Activated B cell treated with CpG ODN at 0.5 μM for 24 hours (primary cell): ENCODE results near the gene GSPT1. TPM values are rescaled to one million over a fixed set of nuclear protein-coding genes. Genes with fewer than 3 reads are reported as not detected.

Experiments used
- ATAC-seq: fragments of 200-7000 bp; cut with Tn5 transposase; one replicate; pipeline ENCODE4 v1.10.0; 2021; ENCODE audit warnings: low read depth, mild to moderate bottlenecking, moderate library complexity
- CTCF ChIA-PET: fragments of 350-600 bp; sonication (Branson Sonifier 250); formaldehyde crosslinking; loops from one replicate; lab custom pipeline; 2021; ENCODE audit warnings: antibody characterized with exemption; lab: Charles Lee
- POLR2A ChIA-PET: fragments of 350-600 bp; sonication (Branson Sonifier 250); formaldehyde crosslinking; loops from one replicate; lab custom pipeline; 2021; ENCODE audit warnings: antibody characterized with exemption; lab: Charles Lee
- DNase-seq: peaks from one replicate; pipeline ENCODE4 v3.0.0; 2022
- H3K27ac Mint-ChIP-seq: one replicate; pipeline ENCODE4 v1.8.0; 2020; ENCODE audit warnings: mixed read lengths
- H3K27me3 Mint-ChIP-seq: one replicate; pipeline ENCODE4 v1.8.0; 2021; ENCODE audit warnings: mixed read lengths
- H3K36me3 Mint-ChIP-seq: one replicate; pipeline ENCODE4 v1.8.0; 2021; ENCODE audit warnings: low read depth, mixed read lengths
- H3K4me1 Mint-ChIP-seq: one replicate; pipeline ENCODE4 v1.8.0; 2021; ENCODE audit warnings: mixed read lengths
- H3K4me3 Mint-ChIP-seq: one replicate; pipeline ENCODE4 v1.8.0; 2020; ENCODE audit warnings: mild to moderate bottlenecking, mixed read lengths
- H3K9me3 Mint-ChIP-seq: one replicate; pipeline ENCODE4 v1.8.0; 2020; ENCODE audit warnings: mixed read lengths
- intact Hi-C: fragments of 100-400 bp; cut with micrococcal nuclease; formaldehyde crosslinking; loops from one replicate; pipeline ENCODE4 v1.15.1; 2024
- total RNA-seq: library from RNA; stranded (reverse); gene quantifications from 2 replicates; pipeline ENCODE4 v1.2.3, GENCODE V29; 2022
- TF ChIP-seq, protein P1 (sequence below): fragments of 200-600 bp; IDR thresholded peaks from one replicate; pipeline ENCODE4 v1.8.0; 2022; ENCODE audit warnings: antibody characterized with exemption, mild to moderate bottlenecking

GSPT1 gene
- total RNA-seq, 1 donor from 2014 or later: 101 TPM

- CTCF ChIA-PET: no interaction called here
These were observed 31.7 kb downstream of the GSPT1 start for GRCh38 chr16:11884035-11884434.

DNA sequence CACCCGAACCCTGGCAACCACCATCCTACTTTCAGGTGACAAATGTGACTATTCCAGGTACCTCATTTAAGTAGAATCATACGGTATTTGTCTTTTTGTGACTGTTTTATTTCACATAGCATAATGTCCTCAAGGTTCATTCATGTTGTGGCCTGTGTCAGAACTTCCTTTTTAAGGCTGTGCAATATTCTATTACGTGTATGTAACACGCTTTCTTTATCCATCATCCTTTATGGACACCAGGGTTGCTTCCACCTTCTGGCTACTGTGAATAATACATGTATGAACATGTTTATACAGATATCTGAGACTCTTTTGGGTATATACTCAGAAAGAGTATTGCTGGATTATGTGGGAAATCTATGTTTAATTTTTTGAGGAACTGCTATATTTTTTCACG, 35.7 kb downstream of the GSPT1 start:
- TF ChIP-seq, protein P1, sequence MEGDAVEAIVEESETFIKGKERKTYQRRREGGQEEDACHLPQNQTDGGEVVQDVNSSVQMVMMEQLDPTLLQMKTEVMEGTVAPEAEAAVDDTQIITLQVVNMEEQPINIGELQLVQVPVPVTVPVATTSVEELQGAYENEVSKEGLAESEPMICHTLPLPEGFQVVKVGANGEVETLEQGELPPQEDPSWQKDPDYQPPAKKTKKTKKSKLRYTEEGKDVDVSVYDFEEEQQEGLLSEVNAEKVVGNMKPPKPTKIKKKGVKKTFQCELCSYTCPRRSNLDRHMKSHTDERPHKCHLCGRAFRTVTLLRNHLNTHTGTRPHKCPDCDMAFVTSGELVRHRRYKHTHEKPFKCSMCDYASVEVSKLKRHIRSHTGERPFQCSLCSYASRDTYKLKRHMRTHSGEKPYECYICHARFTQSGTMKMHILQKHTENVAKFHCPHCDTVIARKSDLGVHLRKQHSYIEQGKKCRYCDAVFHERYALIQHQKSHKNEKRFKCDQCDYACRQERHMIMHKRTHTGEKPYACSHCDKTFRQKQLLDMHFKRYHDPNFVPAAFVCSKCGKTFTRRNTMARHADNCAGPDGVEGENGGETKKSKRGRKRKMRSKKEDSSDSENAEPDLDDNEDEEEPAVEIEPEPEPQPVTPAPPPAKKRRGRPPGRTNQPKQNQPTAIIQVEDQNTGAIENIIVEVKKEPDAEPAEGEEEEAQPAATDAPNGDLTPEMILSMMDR: no peak
- Mint-ChIP-seq H3K4me1 (no peaks in the 10 kb centered on the region), H3K27me3 (no peaks in the 10 kb centered on the region), H3K27ac (no peak overlapping the region), H3K36me3 (peaks cover 75% of the 10 kb centered on the region), H3K4me3 (no peak overlapping the region), H3K9me3 (no peaks in the 10 kb centered on the region)
- DNase-seq (no peak), ATAC-seq (no peak)
- intact Hi-C loops: no loop called here
- CTCF ChIA-PET: interaction anchor here (0.6 kb wide), 1 partner anchor 12 kb away, joined by 3 read pairs; no protein-coding TSS in a partner anchor
- POLR2A ChIA-PET: no interaction called here

More at GRCh38 chr16:11884035-11884434, 31.7 kb downstream of the GSPT1 start:
- Mint-ChIP-seq H3K9me3 (no peaks in the 10 kb centered on the region), H3K4me3 (no peak overlapping the region), H3K27me3 (no peaks in the 10 kb centered on the region), H3K36me3 (peaks cover 81% of the 10 kb centered on the region), H3K27ac (no peak overlapping the region), H3K4me1 (no peaks in the 10 kb centered on the region)
- POLR2A ChIA-PET: interaction anchor here (0.6 kb wide), 1 partner anchor 18 kb away, joined by 4 read pairs; no protein-coding TSS in a partner anchor
- DNase-seq: no peak
- intact Hi-C loops: no loop called here
- TF ChIP-seq, protein P1: no peak
- ATAC-seq: no peak

DNA sequence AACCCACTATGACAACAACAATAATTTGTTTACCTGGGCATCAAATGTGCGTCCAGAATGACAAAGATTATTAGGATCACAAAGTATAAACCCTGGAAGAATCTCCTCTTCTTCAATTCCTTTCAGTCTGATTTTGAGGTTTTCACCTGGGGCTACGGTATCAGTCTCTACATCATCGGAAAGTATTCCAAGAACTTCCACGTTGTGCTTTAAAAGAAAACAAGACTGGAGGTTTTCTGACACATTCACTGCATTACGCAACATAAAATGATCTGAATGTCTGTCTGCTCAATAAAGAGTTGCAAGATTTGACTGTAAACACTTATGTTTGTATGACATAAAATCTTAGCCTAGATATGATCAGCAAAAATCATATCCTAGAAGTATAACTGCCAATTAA, 38.4 kb downstream of the GSPT1 start:
- ATAC-seq (no peak), DNase-seq (no peak)
- CTCF ChIA-PET: no interaction called here
- Mint-ChIP-seq H3K4me1 (no peaks in the 10 kb centered on the region), H3K27me3 (no peaks in the 10 kb centered on the region), H3K9me3 (no peaks in the 10 kb centered on the region), H3K4me3 (no peak overlapping the region), H3K36me3 (peaks cover 75% of the 10 kb centered on the region), H3K27ac (no peak overlapping the region)
- POLR2A ChIA-PET: no interaction called here
- intact Hi-C loops: no loop called here
- TF ChIP-seq, protein P1: no peak

DNA sequence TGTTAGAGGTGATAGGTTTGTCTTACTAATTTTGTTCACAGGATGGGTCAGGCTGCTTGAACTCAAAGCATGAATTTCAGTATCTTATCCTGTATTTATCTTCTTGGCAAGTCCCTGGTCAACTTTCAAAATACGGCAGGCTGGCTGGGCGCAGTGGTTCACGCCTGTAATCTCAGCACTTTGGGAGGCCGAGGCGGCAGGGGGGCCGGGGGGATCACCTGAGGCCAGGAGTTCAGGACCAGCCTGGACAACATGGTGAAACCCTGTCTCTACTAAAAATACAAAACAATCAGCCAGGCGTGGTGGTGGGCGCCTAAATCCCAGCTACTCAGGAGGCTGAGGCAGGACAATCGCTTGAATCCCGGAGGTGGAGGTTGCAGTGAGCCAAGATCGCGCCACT, 39.5 kb downstream of the GSPT1 start:
- Mint-ChIP-seq H3K9me3 (no peaks in the 10 kb centered on the region), H3K4me3 (no peak overlapping the region), H3K27ac (no peak overlapping the region), H3K27me3 (no peaks in the 10 kb centered on the region), H3K4me1 (no peaks in the 10 kb centered on the region), H3K36me3 (peaks cover 73% of the 10 kb centered on the region)
- ATAC-seq: no peak
- intact Hi-C loops: no loop called here
- CTCF ChIA-PET: no interaction called here
- no peak for DNase-seq
- POLR2A ChIA-PET: no interaction called here
- TF ChIP-seq, protein P1: no peak

DNA sequence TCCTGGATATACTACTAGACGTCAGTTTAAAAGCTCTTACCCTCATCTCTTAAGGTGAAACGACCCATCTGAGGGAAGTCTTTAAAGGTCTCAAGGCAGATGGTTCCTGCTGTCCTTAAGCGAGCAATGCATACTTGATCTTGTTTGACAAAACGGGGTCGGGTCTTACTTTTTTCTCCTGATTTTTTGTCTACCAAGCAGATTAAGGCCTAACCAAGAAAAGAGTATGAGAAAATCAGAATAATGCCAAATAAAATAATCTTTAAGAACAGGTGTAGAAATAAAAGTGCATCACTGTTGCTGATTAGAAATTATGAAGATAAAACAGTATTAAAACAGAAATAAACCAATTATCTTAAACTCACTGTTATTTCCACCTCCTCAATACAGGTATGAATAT, 40.0 kb downstream of the GSPT1 start:
- peaks cover 69% of the 10 kb centered on the region for H3K36me3 Mint-ChIP-seq
- ChIA-PET CTCF (interaction anchor here (1.0 kb wide), 1 partner anchor 192 kb away, joined by 3 read pairs; no protein-coding TSS in a partner anchor), POLR2A (no interaction called here)
- no peak overlapping the region for H3K4me3 Mint-ChIP-seq
- intact Hi-C loops: no loop called here
- H3K9me3 Mint-ChIP-seq: no peaks in the 10 kb centered on the region
- DNase-seq (no peak), ATAC-seq (no peak)
- no peaks in the 10 kb centered on the region for H3K27me3 Mint-ChIP-seq
- H3K27ac Mint-ChIP-seq: no peak overlapping the region
- TF ChIP-seq, protein P1: no peak
- H3K4me1 Mint-ChIP-seq: no peaks in the 10 kb centered on the region
